BJ (cell line): ENCODE results near the gene GUCY1A2. TPM values are rescaled to one million over a fixed set of nuclear protein-coding genes. Genes with fewer than 3 reads are reported as not detected.

ENCODE experiments used
- CTCF ChIA-PET: fragments of 350-600 bp; formaldehyde crosslinking; extraction: SDS; loops from one replicate; lab custom pipeline; 2021; ENCODE audit warnings: antibody characterized with exemption, inconsistent platforms; lab: Yijun Ruan, JAX
- POLR2A ChIA-PET: fragments of 300-600 bp; sonication (Branson Sonifier 250); formaldehyde crosslinking; extraction: SDS; loops from one replicate; lab custom pipeline; 2021; ENCODE audit warnings: antibody characterized with exemption; lab: Charles Lee
- DNase-seq: peaks from one replicate; pipeline ENCODE4 v3.0.0-alpha.2; 2011; ENCODE audit warnings: low read depth
- H3K27me3 ChIP-seq: 2 replicates; pipeline ENCODE4 v1.6.0; 2011; ENCODE audit warnings: low read length; ENCODE audit not compliant: control insufficient read depth, insufficient read depth
- H3K36me3 ChIP-seq: 2 replicates; pipeline ENCODE4 v1.5.1; 2011; ENCODE audit warnings: low read length; ENCODE audit not compliant: control insufficient read depth, insufficient read depth
- H3K4me3 ChIP-seq: 2 replicates; pipeline ENCODE4 v1.5.1; 2011; ENCODE audit warnings: low read depth, mild to moderate bottlenecking, control low read depth, low read length
- polyA plus RNA-seq: library from polyadenylated mRNA; depleted of rRNA; stranded (reverse); fragments of >200 nt; gene quantifications from 2 replicates; pipeline ENCODE4 v1.2.3, GENCODE V29; 2011
- TF ChIP-seq, protein P1 (sequence below): IDR thresholded peaks from 2 replicates; pipeline ENCODE4 v1.5.1; 2011; ENCODE audit warnings: low read depth, mild to moderate bottlenecking, control low read depth, inconsistent platforms, low read length, moderate library complexity; ENCODE audit not compliant: insufficient read depth

The GUCY1A2 gene
- polyA plus RNA-seq, 1 experiment, result 0.53 TPM

GRCh38 chr11:106745941-106746340, 272.3 kb downstream of the GUCY1A2 start:
- Histone ChIP-seq H3K27me3 (no peaks in the 10 kb centered on the region), H3K36me3 (no peaks in the 10 kb centered on the region), H3K4me3 (no peak overlapping the region)
- DNase-seq, result no peak
- TF ChIP-seq, protein P1, sequence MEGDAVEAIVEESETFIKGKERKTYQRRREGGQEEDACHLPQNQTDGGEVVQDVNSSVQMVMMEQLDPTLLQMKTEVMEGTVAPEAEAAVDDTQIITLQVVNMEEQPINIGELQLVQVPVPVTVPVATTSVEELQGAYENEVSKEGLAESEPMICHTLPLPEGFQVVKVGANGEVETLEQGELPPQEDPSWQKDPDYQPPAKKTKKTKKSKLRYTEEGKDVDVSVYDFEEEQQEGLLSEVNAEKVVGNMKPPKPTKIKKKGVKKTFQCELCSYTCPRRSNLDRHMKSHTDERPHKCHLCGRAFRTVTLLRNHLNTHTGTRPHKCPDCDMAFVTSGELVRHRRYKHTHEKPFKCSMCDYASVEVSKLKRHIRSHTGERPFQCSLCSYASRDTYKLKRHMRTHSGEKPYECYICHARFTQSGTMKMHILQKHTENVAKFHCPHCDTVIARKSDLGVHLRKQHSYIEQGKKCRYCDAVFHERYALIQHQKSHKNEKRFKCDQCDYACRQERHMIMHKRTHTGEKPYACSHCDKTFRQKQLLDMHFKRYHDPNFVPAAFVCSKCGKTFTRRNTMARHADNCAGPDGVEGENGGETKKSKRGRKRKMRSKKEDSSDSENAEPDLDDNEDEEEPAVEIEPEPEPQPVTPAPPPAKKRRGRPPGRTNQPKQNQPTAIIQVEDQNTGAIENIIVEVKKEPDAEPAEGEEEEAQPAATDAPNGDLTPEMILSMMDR, result no peak
- POLR2A ChIA-PET, result no interaction called here
- CTCF ChIA-PET, result no interaction called here

DNA sequence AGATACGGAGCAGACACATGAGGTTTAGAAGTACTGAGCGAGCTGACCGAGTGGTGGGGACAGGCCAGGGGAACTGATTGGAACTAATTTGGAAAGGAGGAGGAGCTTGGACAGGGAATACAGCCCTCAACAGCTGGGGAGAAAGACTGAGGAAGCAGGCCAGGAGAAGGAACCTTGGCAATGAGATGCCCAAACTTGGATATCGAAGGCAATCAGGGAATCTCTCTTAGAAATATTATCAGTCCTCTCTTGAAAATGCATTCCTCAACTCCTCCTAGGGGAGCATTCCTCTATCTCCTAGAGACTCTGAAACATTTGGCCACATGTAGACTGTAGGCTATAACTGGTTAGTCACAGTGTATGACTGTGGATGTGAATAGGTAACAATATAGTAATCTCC, 284.6 kb downstream of the GUCY1A2 start:
- ChIA-PET CTCF (no interaction called here), POLR2A (no interaction called here)
- H3K4me3 ChIP-seq, result no peak overlapping the region
- DNase-seq, result no peak
- TF ChIP-seq, protein P1, result no peak
- H3K36me3 ChIP-seq, result no peaks in the 10 kb centered on the region
- no peaks in the 10 kb centered on the region for H3K27me3 ChIP-seq

DNA sequence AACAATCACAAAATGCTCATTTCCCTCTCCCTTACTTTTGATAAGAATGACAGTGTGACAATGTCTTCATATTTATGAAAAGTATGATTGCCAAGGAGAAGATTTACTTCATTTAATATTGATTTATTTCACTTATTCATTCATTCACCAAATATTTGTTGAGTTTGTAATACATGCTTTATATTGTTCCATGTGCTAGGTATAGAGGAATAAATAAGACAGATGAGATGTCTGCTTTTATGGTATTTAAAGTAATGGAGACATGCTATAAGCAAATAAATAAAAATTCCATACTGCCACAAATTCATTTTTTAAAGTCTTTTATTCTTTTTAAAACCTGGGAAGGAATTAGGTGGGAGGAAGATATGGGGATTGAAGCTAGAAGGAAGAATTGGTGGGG, 289.4 kb downstream of the GUCY1A2 start:
- no peaks in the 10 kb centered on the region for H3K36me3 ChIP-seq
- H3K27me3 ChIP-seq, result no peaks in the 10 kb centered on the region
- TF ChIP-seq, protein P1, result no peak
- H3K4me3 ChIP-seq, result no peak overlapping the region
- POLR2A ChIA-PET, result no interaction called here
- CTCF ChIA-PET, result no interaction called here
- DNase-seq, result no peak

- ChIA-PET CTCF (no interaction called here), POLR2A (no interaction called here)
- no peaks in the 10 kb centered on the region for H3K36me3 ChIP-seq
- no peaks in the 10 kb centered on the region for H3K27me3 ChIP-seq
- no peak for DNase-seq
- no peak overlapping the region for H3K4me3 ChIP-seq
- TF ChIP-seq, protein P1, result no peak
Measured at GRCh38 chr11:106728379-106728778, 289.9 kb downstream of the GUCY1A2 start.

GRCh38 chr11:106727256-106727655, 291.0 kb downstream of the GUCY1A2 start:
- Histone ChIP-seq H3K36me3 (no peaks in the 10 kb centered on the region), H3K4me3 (no peak overlapping the region), H3K27me3 (no peaks in the 10 kb centered on the region)
- ChIA-PET POLR2A (no interaction called here), CTCF (interaction anchor here (0.5 kb wide), 1 partner anchor 389 kb away, joined by 3 read pairs; no protein-coding TSS in a partner anchor)
- TF ChIP-seq, protein P1, result no peak
- no peak for DNase-seq
